A549 (cell line): ENCODE results near the gene DUSP3. TPM values are rescaled to one million over a fixed set of nuclear protein-coding genes. Genes with fewer than 3 reads are reported as not detected.

Experiments used
- ATAC-seq, 2 experiments: fragments of 200-7000 bp in 1 of 2; fragments of >200 bp in 1 of 2; cut with Nextera tagmentation in 1 of 2; cut with Tn5 transposase in 1 of 2; 3 replicates each; pipeline versions ENCODE4 v1.8.0 to v1.9.1; 2018 to 2020; ENCODE audit warnings: mild to moderate bottlenecking in 1 of 2, moderate library complexity in 1 of 2
- CTCF ChIA-PET: fragments of 300-600 bp; sonication (Branson Sonifier 250); formaldehyde crosslinking; extraction: SDS; loops from one replicate; lab custom pipeline; 2021; ENCODE audit warnings: antibody characterized with exemption, inconsistent platforms; lab: Yijun Ruan, JAX
- POLR2A ChIA-PET: fragments of 350-600 bp; formaldehyde crosslinking; extraction: SDS; loops from one replicate; lab custom pipeline; 2021; ENCODE audit warnings: antibody characterized with exemption, inconsistent platforms; lab: Yijun Ruan, JAX
- DNase-seq, 2 experiments: peaks; one replicate each; pipeline versions ENCODE4 v3.0.0 to v3.0.0-alpha.2; 2011 to 2016; ENCODE audit warnings: low read depth in 1 of 2, low spot score in 1 of 2
- FAIRE-seq: peaks from 2 replicates; lab custom pipeline; 2011; peaks lifted over from hg19 to GRCh38; lab: Jason Lieb, UNC
- H3K27ac ChIP-seq, 2 experiments: fragments of >200 bp; sonication (Bioruptor Twin); formaldehyde crosslinking; 3 replicates each; pipeline ENCODE4 v1.5.1; 2016 to 2017
- H3K4me1 ChIP-seq: fragments of >200 bp; sonication (Bioruptor Twin); formaldehyde crosslinking; 3 replicates; pipeline ENCODE4 v1.6.1; 2016
- H3K4me2 ChIP-seq: fragments of >200 bp; sonication (Bioruptor Twin); formaldehyde crosslinking; 3 replicates; pipeline ENCODE4 v1.6.1; 2016
- H3K4me3 ChIP-seq: fragments of >200 bp; sonication (Bioruptor Twin); formaldehyde crosslinking; 3 replicates; pipeline ENCODE4 v1.5.1; 2016
- H3K9me3 ChIP-seq: fragments of >200 bp; sonication (Bioruptor Twin); formaldehyde crosslinking; 3 replicates; pipeline ENCODE4 v1.6.1; 2016
- ATOH8 ChIP-seq: fragments of 250-450 bp; sonication (Bioruptor Pico); IDR thresholded peaks from 2 replicates; pipeline ENCODE4 v1.5.0; 2020; ENCODE audit warnings: low read depth, mild to moderate bottlenecking, moderate library complexity
- BCL3 ChIP-seq: fragments of >200 bp; sonication (Bioruptor Twin); formaldehyde crosslinking; IDR thresholded peaks from 3 replicates; pipeline ENCODE4 v1.6.1; 2016
- CBX2 ChIP-seq: fragments of 200-600 bp; sonication (generic); IDR thresholded peaks from 2 replicates; pipeline ENCODE4 v1.6.1; 2016; ENCODE audit warnings: low read depth, mild to moderate bottlenecking, borderline replicate concordance
- CHD2 ChIP-seq: fragments of 150-350 bp; IDR thresholded peaks from 2 replicates; pipeline ENCODE4 v1.6.1; 2014; ENCODE audit warnings: low read length; ENCODE audit not compliant: partially characterized antibody
- CHD4 ChIP-seq: fragments of 200-600 bp; sonication (generic); IDR thresholded peaks from 2 replicates; pipeline ENCODE4 v1.6.1; 2016; ENCODE audit warnings: antibody characterized with exemption, mild to moderate bottlenecking, borderline replicate concordance
- CTCF ChIP-seq: fragments of >200 bp; sonication (Bioruptor Twin); formaldehyde crosslinking; IDR thresholded peaks from 3 replicates; pipeline ENCODE4 v1.5.1; 2016
- EHMT2 ChIP-seq: fragments of 200-600 bp; sonication (generic); IDR thresholded peaks from 2 replicates; pipeline ENCODE4 v1.6.1; 2016; ENCODE audit warnings: antibody characterized with exemption, low read depth, mild to moderate bottlenecking, moderate library complexity
- ELK1 ChIP-seq: fragments of 150-350 bp; IDR thresholded peaks from 2 replicates; pipeline ENCODE4 v1.6.1; 2014; ENCODE audit warnings: low read depth, mild to moderate bottlenecking, low read length
- FOSB ChIP-seq: fragments of 250-450 bp; sonication (Bioruptor Pico); IDR thresholded peaks from 2 replicates; pipeline ENCODE4 v1.5.0; 2020; ENCODE audit warnings: mild to moderate bottlenecking, moderate library complexity
- FOSL2 ChIP-seq, 2 experiments: fragments of 450-650 bp in 1 of 2; fragments of >200 bp in 1 of 2; sonication (Bioruptor Twin) in 1 of 2; formaldehyde crosslinking; IDR thresholded peaks; 2 replicates each; pipeline versions ENCODE4 v1.5.0 to v1.6.1; 2016 to 2020; ENCODE audit warnings: mild to moderate bottlenecking in 1 of 2, moderate library complexity in 1 of 2
- FOXS1 ChIP-seq: fragments of 250-450 bp; sonication (Bioruptor Pico); IDR thresholded peaks from 2 replicates; pipeline ENCODE4 v1.5.0; 2020; ENCODE audit warnings: mild to moderate bottlenecking, moderate library complexity
- HEYL ChIP-seq: fragments of 250-450 bp; sonication (Bioruptor Pico); IDR thresholded peaks from 2 replicates; pipeline ENCODE4 v1.8.0; 2021; ENCODE audit warnings: mild to moderate bottlenecking, moderate library complexity
- HOXB13 ChIP-seq: fragments of 250-450 bp; sonication (Bioruptor Pico); IDR thresholded peaks from 2 replicates; pipeline ENCODE4 v1.5.0; 2020; ENCODE audit warnings: low read depth, mild to moderate bottlenecking, moderate library complexity
- HOXB5 ChIP-seq: fragments of 250-450 bp; sonication (Bioruptor Pico); IDR thresholded peaks from 2 replicates; pipeline ENCODE4 v1.5.0; 2020; ENCODE audit warnings: mild to moderate bottlenecking, moderate library complexity
- JUN ChIP-seq, 2 experiments: fragments of >200 bp; sonication (Bioruptor Twin); formaldehyde crosslinking; IDR thresholded peaks; 2 replicates in 1 of 2; 3 replicates in 1 of 2; pipeline ENCODE4 v1.6.1; 2016 to 2017
- MAZ ChIP-seq: fragments of 150-350 bp; IDR thresholded peaks from 2 replicates; pipeline ENCODE4 v1.6.1; 2014; ENCODE audit warnings: antibody characterized with exemption, low read depth, low read length, borderline replicate concordance
- NFE2L2 ChIP-seq: fragments of 150-350 bp; conservative IDR thresholded peaks from 2 replicates; pipeline ENCODE4 v1.6.1; 2014; ENCODE audit warnings: low read length
- NPAS2 ChIP-seq: fragments of 250-450 bp; sonication (Bioruptor Pico); IDR thresholded peaks from 2 replicates; pipeline ENCODE4 v1.8.0; 2022; ENCODE audit warnings: mild to moderate bottlenecking, moderate library complexity, borderline replicate concordance
- PHF8 ChIP-seq: fragments of 200-600 bp; sonication (generic); IDR thresholded peaks from 2 replicates; pipeline ENCODE4 v1.6.1; 2016; ENCODE audit warnings: low read depth, mild to moderate bottlenecking, antibody characterized with exemption, moderate library complexity, borderline replicate concordance
- RAD21 ChIP-seq, 2 experiments: fragments of >200 bp in 1 of 2; sonication (Bioruptor Twin) in 1 of 2; formaldehyde crosslinking in 1 of 2; IDR thresholded peaks in 1 of 2; conservative IDR thresholded peaks in 1 of 2; 2 replicates in 1 of 2; 3 replicates in 1 of 2; pipeline ENCODE4 v1.6.1; 2012 to 2018; ENCODE audit warnings: inconsistent platforms in 1 of 2
- RARB ChIP-seq: fragments of 250-450 bp; sonication (Bioruptor Pico); IDR thresholded peaks from 2 replicates; pipeline ENCODE4 v1.8.0; 2021; ENCODE audit warnings: mild to moderate bottlenecking, moderate library complexity
- SMC3 ChIP-seq: fragments of >200 bp; sonication (Bioruptor Twin); formaldehyde crosslinking; IDR thresholded peaks from 3 replicates; pipeline ENCODE4 v1.6.1; 2018; ENCODE audit warnings: inconsistent platforms
- SREBF2 ChIP-seq: fragments of 450-650 bp; IDR thresholded peaks from 2 replicates; pipeline ENCODE4 v1.6.1; 2014; ENCODE audit warnings: mild to moderate bottlenecking, moderate library complexity
- TP53 ChIP-seq: fragments of 250-450 bp; sonication (Bioruptor Pico); IDR thresholded peaks from 2 replicates; pipeline ENCODE4 v1.5.0; 2021; ENCODE audit warnings: mild to moderate bottlenecking, moderate library complexity
- USF2 ChIP-seq: fragments of 450-650 bp; IDR thresholded peaks from 2 replicates; pipeline ENCODE4 v1.6.1; 2014; ENCODE audit warnings: antibody characterized with exemption
- ZFP36 ChIP-seq: fragments of 450-650 bp; IDR thresholded peaks from 2 replicates; pipeline ENCODE4 v1.6.1; 2014; ENCODE audit warnings: borderline replicate concordance; ENCODE audit not compliant: partially characterized antibody
- ZNF302 ChIP-seq: fragments of 250-450 bp; sonication (Bioruptor Pico); IDR thresholded peaks from 2 replicates; pipeline ENCODE4 v1.9.0; 2021; ENCODE audit warnings: inconsistent platforms, mild to moderate bottlenecking, moderate library complexity
- ZSCAN20 ChIP-seq: fragments of 250-450 bp; sonication (Bioruptor Pico); IDR thresholded peaks from 2 replicates; pipeline ENCODE4 v1.8.0; 2022; ENCODE audit warnings: mild to moderate bottlenecking, moderate library complexity
- WGBS: methylation state at CpG from one replicate; pipeline ENCODE4 v1.1.6; 2017; ENCODE audit errors: missing lambda C conversion rate; 5-methylcytosine and 5-hydroxymethylcytosine counted together
- polyA plus RNA-seq, 4 experiments: library from polyadenylated mRNA; depleted of rRNA in 3 of 4; stranded (reverse); fragments of >200 nt; fragmentation: RNase III in 1 of 4; extraction: RNeasy Plus Mini Kit Qiagen cat#74134 plus additional on column Dnase treatment in 1 of 4; gene quantifications; 2 replicates in 3 of 4; 3 replicates in 1 of 4; pipeline ENCODE4 v1.2.3, GENCODE V29; 2011 to 2017

The DUSP3 gene
- polyA plus RNA-seq, 2 of the 4 experiments (the other 2 are of a cell fraction), result 60.0 to 62.2 TPM

GRCh38 chr17:43801844-43802243 is 23.1 kb upstream of the DUSP3 start (continued):
- TF ChIP-seq CBX2 (no peak), TP53 (CRISPR knock-in tag) (no peak), HEYL (CRISPR knock-in tag) (no peak), HOXB13 (CRISPR knock-in tag) (no peak), HOXB5 (CRISPR knock-in tag) (no peak), ZFP36 (no peak), CHD4 (no peak)
- TF ChIP-seq, all 56 proteins: peak for 0

GRCh38 chr17:43800736-43801135 is 22.0 kb upstream of the DUSP3 start:
- WGBS, result 89% methylated on average over 3 of the region's 3 CpGs
- no peak overlapping the region for H3K27ac ChIP-seq
- TF ChIP-seq ZSCAN20 (CRISPR knock-in tag) (no peak), HOXB5 (CRISPR knock-in tag) (no peak), RAD21 (conservative IDR thresholded peaks at IDR 0.05 in 1 of 2, IDR thresholded peaks at IDR 0.05 in 1 of 2) (no peak), MAZ (no peak), SMC3 (no peak), FOSL2 (IDR thresholded peaks at IDR 0.05) (no peak), FOSL2 (CRISPR knock-in tag; IDR thresholded peaks at IDR 0.05) (no peak), PHF8 (no peak), ATOH8 (CRISPR knock-in tag) (no peak), JUN (IDR thresholded peaks at IDR 0.05) (no peak), RARB (CRISPR knock-in tag) (no peak), FOXS1 (CRISPR knock-in tag) (no peak), SREBF2 (no peak), TP53 (CRISPR knock-in tag) (no peak)
- peaks cover 16% of the 10 kb centered on the region; the same call in 2 of the 3 replicates for H3K9me3 ChIP-seq
- no peak for DNase-seq
- H3K4me1 ChIP-seq, result no peaks in the 10 kb centered on the region
- CTCF ChIA-PET, result interaction anchor here (0.5 to 2.2 kb wide), 6 partner anchors 11 to 445 kb away, joined by 3 to 14 read pairs (median 6); no protein-coding TSS in a partner anchor
- no peak for ATAC-seq
- POLR2A ChIA-PET, result no interaction called here
- no peak overlapping the region for H3K4me3 ChIP-seq
- FAIRE-seq, result peak; percentile 28
- no peak overlapping the region for H3K4me2 ChIP-seq

GRCh38 chr17:43799047-43799446 is 20.3 kb upstream of the DUSP3 start:
- ChIA-PET CTCF (interaction anchor here (0.6 to 2.2 kb wide), 6 partner anchors 10 to 1621 kb away, joined by 3 to 14 read pairs (median 4); partner anchors contain the start of genes CD300LG and CFAP97D1), POLR2A (interaction anchor here (0.6 to 1.5 kb wide), 2 partner anchors 21 to 33 kb away, joined by 3 read pairs; partner anchors contain the start of gene DUSP3)
- Histone ChIP-seq H3K27ac (no peak overlapping the region), H3K9me3 (peaks cover 16% of the 10 kb centered on the region; the same call in 2 of the 3 replicates), H3K4me3 (no peak overlapping the region), H3K4me1 (no peaks in the 10 kb centered on the region), H3K4me2 (no peak overlapping the region)
- FAIRE-seq, result no peak
- ATAC-seq, result no peak
- DNase-seq, result no peak
- WGBS, result 93% methylated on average over 2 of the region's 2 CpGs
- TF ChIP-seq ZNF302 (CRISPR knock-in tag) (no peak), USF2 (no peak), NFE2L2 (no peak), FOSB (CRISPR knock-in tag) (no peak), CTCF (no peak), BCL3 (no peak), RARB (CRISPR knock-in tag) (no peak), ELK1 (no peak), CHD2 (no peak), MAZ (no peak), PHF8 (no peak), CHD4 (no peak), SMC3 (no peak), FOSL2 (IDR thresholded peaks at IDR 0.05) (no peak), FOSL2 (CRISPR knock-in tag; IDR thresholded peaks at IDR 0.05) (no peak), EHMT2 (no peak), NPAS2 (CRISPR knock-in tag) (no peak)
